ENCODE results near the gene SLC9A9. TPM values are rescaled to one million over a fixed set of nuclear protein-coding genes. Genes with fewer than 3 reads are reported as not detected.
"Not testable (repeated sequence)": the region's sequence is repeated elsewhere in the genome, so short reads cannot be mapped to it uniquely, and the experiment has no call there.

Gene SLC9A9
- total RNA-seq, 6 experiments from 2014 or later: 1.3 to 6.3 (median 3.0) TPM

DNA sequence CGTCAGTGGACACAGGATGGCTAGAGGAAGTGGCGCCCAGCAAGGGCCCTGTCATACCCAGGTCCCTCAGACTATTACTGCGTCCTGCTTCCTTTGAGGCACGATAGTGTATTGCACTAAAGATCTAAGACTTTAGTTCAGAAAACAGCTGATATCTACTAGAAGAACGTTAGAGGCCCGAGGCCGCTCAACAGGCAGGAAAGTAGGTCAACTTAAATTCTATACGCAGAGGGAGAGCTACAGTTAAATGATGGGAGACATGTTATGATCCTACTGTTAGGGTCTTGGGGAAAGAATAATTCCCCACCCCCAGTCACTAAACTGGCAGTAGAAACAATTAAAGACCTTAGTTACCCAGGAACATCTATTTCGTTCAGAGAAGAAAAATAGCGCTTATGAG lies 410.9 kb downstream of the SLC9A9 start:
- H3K36me3 ChIP-seq: no peaks in the 10 kb centered on the region
- no peak overlapping the region for H3K27ac ChIP-seq
- no peaks in the 10 kb centered on the region for H3K4me1 ChIP-seq
- no peaks in the 10 kb centered on the region for H3K9me3 ChIP-seq
- no peaks in the 10 kb centered on the region for H3K27me3 ChIP-seq
- whole genome bisulfite sequencing (ENCODE audit: insufficient coverage, low coverage, low lambda C conversion rate, missing lambda C conversion rate): 88% methylated on average over 9 of the region's 10 CpGs
- intact Hi-C loops (cut with DNase I): no loop called here
- DNase-seq (no peak), ATAC-seq (no peak)
- H3K4me3 ChIP-seq: no peak overlapping the region
- no peak for TF ChIP-seq POLR2A (IDR thresholded peaks at IDR 0.05)
- TF ChIP-seq, protein P1, sequence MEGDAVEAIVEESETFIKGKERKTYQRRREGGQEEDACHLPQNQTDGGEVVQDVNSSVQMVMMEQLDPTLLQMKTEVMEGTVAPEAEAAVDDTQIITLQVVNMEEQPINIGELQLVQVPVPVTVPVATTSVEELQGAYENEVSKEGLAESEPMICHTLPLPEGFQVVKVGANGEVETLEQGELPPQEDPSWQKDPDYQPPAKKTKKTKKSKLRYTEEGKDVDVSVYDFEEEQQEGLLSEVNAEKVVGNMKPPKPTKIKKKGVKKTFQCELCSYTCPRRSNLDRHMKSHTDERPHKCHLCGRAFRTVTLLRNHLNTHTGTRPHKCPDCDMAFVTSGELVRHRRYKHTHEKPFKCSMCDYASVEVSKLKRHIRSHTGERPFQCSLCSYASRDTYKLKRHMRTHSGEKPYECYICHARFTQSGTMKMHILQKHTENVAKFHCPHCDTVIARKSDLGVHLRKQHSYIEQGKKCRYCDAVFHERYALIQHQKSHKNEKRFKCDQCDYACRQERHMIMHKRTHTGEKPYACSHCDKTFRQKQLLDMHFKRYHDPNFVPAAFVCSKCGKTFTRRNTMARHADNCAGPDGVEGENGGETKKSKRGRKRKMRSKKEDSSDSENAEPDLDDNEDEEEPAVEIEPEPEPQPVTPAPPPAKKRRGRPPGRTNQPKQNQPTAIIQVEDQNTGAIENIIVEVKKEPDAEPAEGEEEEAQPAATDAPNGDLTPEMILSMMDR (IDR thresholded peaks at IDR 0.05): no peak

GRCh38 chr3:143436231-143436930 lies 411.9 kb downstream of the SLC9A9 start:
- Histone ChIP-seq H3K9me3 (no peaks in the 10 kb centered on the region), H3K27me3 (no peaks in the 10 kb centered on the region), H3K4me1 (no peaks in the 10 kb centered on the region), H3K4me3 (no peak overlapping the region), H3K36me3 (no peaks in the 10 kb centered on the region), H3K27ac (no peak overlapping the region)
- WGBS (ENCODE audit: insufficient coverage, low coverage, low lambda C conversion rate, missing lambda C conversion rate): 81% methylated on average over 5 of the region's 5 CpGs
- DNase-seq (no peak), ATAC-seq (no peak)
- intact Hi-C loops (cut with DNase I): no loop called here
- TF ChIP-seq POLR2A (IDR thresholded peaks at IDR 0.05): no peak
- TF ChIP-seq, protein P1 (IDR thresholded peaks at IDR 0.05): no peak

DNA sequence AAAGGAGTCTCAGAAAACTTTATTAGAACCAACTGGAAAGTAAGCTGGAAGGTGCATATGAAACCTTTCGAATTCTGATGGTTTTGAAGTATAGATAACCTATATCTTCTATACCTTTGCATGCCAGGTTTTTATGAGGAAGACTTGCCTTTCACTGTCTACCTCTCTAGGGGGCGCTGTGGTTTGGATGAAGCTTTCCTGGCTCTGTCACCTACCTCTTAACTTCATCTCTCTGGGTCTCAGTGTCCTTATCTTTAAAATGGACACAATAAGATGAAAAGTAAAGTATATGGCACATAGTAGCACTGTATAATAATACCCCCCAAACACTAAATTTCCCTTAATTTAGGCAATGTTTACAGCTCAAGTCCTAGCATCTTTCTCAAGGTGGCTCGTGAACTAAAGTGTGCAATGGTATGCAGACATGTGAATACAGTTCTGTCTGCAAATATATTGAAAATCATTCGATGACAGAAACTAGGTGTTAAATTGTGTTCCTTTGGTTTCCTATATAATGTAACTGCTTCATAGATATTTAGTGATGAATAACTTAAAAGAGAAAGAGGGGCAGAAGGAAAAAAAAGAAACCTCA lies 414.4 kb downstream of the SLC9A9 start:
- TF ChIP-seq POLR2A (IDR thresholded peaks at IDR 0.05): no peak
- TF ChIP-seq, protein P1 (IDR thresholded peaks at IDR 0.05): peak in 2 of 4 donors; percentile 7 to 34
- 48% methylated on average over 4 of the region's 4 CpGs for WGBS (ENCODE audit: insufficient coverage, low coverage, low lambda C conversion rate, missing lambda C conversion rate)
- Histone ChIP-seq H3K4me3 (no peak overlapping the region), H3K4me1 (no peaks in the 10 kb centered on the region), H3K9me3 (no peaks in the 10 kb centered on the region), H3K27ac (no peak overlapping the region), H3K36me3 (no peaks in the 10 kb centered on the region), H3K27me3 (no peaks in the 10 kb centered on the region)
- intact Hi-C loops (cut with DNase I): no loop called here
- no peak for DNase-seq
- no peak for ATAC-seq

DNA sequence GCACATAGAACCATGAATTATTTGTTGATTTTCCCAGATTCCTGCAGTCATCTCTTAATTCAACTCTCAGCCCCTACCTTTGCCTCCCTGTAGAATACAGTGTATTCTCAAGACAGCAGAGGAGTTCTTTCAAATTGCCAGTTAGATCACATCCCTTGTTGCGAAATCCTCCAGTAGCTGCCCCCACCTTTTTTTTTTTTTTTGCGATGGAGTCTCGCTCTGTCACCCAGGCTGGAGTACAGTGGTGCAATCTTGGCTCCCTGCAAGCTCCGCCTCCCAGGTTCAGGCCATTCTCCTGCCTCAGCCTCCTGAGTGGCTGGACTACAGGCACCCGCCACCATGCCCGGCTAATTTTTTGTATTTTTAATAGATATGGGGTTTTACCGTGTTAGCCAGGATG lies 417.0 kb downstream of the SLC9A9 start:
- H3K27ac ChIP-seq; H3K4me1 ChIP-seq; intact Hi-C loops (cut with DNase I); H3K9me3 ChIP-seq; H3K36me3 ChIP-seq; H3K4me3 ChIP-seq; DNase-seq; H3K27me3 ChIP-seq: not testable (repeated sequence)
- 72% methylated on average over 7 of the region's 7 CpGs for WGBS (ENCODE audit: insufficient coverage, low coverage, low lambda C conversion rate, missing lambda C conversion rate)
- ATAC-seq: peak in 1 of 4 donors; percentile 44

DNA sequence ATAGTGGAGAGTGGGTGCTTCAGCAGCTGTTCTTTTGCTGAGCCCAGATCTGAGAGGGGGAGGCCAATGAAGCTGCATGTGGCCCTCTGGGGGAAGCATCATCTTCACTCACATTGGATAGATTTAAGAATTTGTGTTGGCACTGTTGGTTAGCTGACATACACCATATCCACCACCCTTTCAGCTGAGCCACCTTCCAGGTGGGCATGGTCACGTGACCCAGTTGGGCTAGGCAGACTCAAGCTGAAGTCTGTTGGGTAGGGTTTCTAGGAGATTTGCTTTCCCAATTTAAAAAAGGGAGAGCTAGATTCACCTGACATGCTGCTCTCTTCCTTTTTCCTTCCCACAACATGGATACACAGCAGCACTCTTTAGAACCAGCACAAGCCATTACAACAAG lies 417.7 kb downstream of the SLC9A9 start:
- WGBS (ENCODE audit: insufficient coverage, low coverage, low lambda C conversion rate, missing lambda C conversion rate): 80% methylated on average over 1 of the region's 1 CpG
- H3K4me3 ChIP-seq: no peak overlapping the region
- intact Hi-C loops (cut with DNase I): no loop called here
- H3K27ac ChIP-seq: no peak overlapping the region
- H3K4me1 ChIP-seq: no peaks in the 10 kb centered on the region
- no peaks in the 10 kb centered on the region for H3K27me3 ChIP-seq
- no peaks in the 10 kb centered on the region for H3K36me3 ChIP-seq
- H3K9me3 ChIP-seq: no peaks in the 10 kb centered on the region
- no peak for TF ChIP-seq POLR2A (IDR thresholded peaks at IDR 0.05)
- TF ChIP-seq, protein P1 (IDR thresholded peaks at IDR 0.05): no peak
- DNase-seq: no peak
- ATAC-seq: no peak

Data from right lobe of liver (tissue), 6 donors.